GM12874 (cell line): ENCODE data around the gene RHOBTB3.

Experiments
- CTCF ChIP-seq: IDR thresholded peaks from 2 replicates; pipeline ENCODE4 v1.5.1; 2011; ENCODE audit warnings: low read depth, mild to moderate bottlenecking, control low read depth, low read length, moderate library complexity; ENCODE audit not compliant: insufficient read depth

RHOBTB3 gene

GRCh38 chr5:95720094-95720786 lies 10.9 kb upstream of the RHOBTB3 start:
- no peak for TF ChIP-seq CTCF

- no peak for TF ChIP-seq CTCF
Measured at GRCh38 chr5:95721582-95722295, 9.4 kb upstream of the RHOBTB3 start.

GRCh38 chr5:95723632-95724369 lies 7.3 kb upstream of the RHOBTB3 start:
- TF ChIP-seq CTCF: no peak

- no peak for TF ChIP-seq CTCF
Measured at GRCh38 chr5:95725071-95725820, 5.9 kb upstream of the RHOBTB3 start.

GRCh38 chr5:95725937-95726810 lies 5.0 kb upstream of the RHOBTB3 start:
- TF ChIP-seq CTCF: no peak

GRCh38 chr5:95726811-95727763 lies 4.0 kb upstream of the RHOBTB3 start:
- no peak for TF ChIP-seq CTCF
